ENCODE results near the gene PRKCA. TPM values are rescaled to one million over a fixed set of nuclear protein-coding genes. Genes with fewer than 3 reads are reported as not detected.

The PRKCA gene
- total and polyA plus RNA-seq, 2 experiments from 2014 or later, result 6.4 to 35.4 TPM

DNA sequence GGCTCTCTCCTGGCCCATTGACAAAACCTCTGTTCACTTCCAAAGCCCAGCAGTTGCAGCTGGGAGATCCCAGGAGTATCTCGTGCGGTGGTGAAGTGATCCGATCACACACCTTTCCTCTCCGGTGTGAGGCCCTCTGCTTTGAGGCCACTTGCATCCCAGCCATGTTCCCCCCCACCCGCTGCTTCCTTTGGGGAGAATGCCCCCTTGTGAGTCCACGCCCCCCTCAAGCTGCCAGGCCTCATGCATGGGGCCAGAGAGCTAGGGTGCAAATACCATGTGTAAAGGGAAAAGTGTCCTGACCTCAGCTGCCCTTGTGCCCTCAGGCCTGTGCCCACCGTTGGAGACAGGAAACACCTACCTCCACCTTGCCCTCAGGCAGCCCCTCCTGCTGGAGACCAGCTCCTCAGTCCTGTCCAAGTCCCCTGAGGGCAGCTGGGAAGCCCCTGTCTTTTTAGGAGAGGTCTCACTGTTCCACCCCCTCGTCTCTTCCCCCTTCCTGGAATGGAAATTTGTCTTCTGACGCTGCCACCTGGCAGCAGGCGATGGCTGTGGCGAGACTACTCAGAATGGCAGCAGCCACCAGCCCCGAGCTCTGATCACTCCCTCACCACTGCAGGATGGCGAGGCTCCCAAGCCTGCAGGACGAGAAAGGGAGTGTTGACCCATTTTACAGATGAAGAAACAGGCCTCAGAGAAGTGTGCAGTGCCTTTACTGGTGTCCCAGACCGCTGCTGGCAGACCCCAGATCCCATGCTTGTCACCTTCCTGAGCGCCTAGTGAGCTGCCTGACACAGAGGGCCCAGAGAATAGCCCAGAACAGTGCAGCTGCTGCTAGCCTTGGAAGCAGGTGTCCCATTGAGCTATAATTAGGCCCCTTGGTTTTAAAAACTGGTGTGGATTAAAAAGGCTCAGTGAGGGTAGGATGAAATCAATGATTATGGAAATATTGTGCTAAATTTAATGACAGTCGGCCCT, 411.9 kb downstream of the PRKCA start (continued):
- TF ChIP-seq, protein P1, sequence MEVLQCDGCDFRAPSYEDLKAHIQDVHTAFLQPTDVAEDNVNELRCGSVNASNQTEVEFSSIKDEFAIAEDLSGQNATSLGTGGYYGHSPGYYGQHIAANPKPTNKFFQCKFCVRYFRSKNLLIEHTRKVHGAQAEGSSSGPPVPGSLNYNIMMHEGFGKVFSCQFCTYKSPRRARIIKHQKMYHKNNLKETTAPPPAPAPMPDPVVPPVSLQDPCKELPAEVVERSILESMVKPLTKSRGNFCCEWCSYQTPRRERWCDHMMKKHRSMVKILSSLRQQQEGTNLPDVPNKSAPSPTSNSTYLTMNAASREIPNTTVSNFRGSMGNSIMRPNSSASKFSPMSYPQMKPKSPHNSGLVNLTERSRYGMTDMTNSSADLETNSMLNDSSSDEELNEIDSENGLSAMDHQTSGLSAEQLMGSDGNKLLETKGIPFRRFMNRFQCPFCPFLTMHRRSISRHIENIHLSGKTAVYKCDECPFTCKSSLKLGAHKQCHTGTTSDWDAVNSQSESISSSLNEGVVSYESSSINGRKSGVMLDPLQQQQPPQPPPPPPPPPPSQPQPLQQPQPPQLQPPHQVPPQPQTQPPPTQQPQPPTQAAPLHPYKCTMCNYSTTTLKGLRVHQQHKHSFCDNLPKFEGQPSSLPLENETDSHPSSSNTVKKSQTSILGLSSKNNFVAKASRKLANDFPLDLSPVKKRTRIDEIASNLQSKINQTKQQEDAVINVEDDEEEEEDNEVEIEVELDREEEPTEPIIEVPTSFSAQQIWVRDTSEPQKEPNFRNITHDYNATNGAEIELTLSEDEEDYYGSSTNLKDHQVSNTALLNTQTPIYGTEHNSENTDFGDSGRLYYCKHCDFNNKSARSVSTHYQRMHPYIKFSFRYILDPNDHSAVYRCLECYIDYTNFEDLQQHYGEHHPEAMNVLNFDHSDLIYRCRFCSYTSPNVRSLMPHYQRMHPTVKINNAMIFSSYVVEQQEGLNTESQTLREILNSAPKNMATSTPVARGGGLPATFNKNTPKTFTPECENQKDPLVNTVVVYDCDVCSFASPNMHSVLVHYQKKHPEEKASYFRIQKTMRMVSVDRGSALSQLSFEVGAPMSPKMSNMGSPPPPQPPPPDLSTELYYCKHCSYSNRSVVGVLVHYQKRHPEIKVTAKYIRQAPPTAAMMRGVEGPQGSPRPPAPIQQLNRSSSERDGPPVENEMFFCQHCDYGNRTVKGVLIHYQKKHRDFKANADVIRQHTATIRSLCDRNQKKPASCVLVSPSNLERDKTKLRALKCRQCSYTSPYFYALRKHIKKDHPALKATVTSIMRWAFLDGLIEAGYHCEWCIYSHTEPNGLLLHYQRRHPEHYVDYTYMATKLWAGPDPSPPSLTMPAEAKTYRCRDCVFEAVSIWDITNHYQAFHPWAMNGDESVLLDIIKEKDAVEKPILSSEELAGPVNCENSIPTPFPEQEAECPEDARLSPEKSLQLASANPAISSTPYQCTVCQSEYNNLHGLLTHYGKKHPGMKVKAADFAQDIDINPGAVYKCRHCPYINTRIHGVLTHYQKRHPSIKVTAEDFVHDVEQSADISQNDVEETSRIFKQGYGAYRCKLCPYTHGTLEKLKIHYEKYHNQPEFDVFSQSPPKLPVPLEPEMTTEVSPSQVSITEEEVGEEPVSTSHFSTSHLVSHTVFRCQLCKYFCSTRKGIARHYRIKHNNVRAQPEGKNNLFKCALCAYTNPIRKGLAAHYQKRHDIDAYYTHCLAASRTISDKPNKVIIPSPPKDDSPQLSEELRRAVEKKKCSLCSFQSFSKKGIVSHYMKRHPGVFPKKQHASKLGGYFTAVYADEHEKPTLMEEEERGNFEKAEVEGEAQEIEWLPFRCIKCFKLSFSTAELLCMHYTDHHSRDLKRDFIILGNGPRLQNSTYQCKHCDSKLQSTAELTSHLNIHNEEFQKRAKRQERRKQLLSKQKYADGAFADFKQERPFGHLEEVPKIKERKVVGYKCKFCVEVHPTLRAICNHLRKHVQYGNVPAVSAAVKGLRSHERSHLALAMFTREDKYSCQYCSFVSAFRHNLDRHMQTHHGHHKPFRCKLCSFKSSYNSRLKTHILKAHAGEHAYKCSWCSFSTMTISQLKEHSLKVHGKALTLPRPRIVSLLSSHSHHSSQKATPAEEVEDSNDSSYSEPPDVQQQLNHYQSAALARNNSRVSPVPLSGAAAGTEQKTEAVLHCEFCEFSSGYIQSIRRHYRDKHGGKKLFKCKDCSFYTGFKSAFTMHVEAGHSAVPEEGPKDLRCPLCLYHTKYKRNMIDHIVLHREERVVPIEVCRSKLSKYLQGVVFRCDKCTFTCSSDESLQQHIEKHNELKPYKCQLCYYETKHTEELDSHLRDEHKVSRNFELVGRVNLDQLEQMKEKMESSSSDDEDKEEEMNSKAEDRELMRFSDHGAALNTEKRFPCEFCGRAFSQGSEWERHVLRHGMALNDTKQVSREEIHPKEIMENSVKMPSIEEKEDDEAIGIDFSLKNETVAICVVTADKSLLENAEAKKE (CRISPR knock-in tag; IDR thresholded peaks at IDR 0.05), result no peak
- TF ChIP-seq, protein P2, sequence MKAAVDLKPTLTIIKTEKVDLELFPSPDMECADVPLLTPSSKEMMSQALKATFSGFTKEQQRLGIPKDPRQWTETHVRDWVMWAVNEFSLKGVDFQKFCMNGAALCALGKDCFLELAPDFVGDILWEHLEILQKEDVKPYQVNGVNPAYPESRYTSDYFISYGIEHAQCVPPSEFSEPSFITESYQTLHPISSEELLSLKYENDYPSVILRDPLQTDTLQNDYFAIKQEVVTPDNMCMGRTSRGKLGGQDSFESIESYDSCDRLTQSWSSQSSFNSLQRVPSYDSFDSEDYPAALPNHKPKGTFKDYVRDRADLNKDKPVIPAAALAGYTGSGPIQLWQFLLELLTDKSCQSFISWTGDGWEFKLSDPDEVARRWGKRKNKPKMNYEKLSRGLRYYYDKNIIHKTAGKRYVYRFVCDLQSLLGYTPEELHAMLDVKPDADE (IDR thresholded peaks at IDR 0.05), result no peak
- TF ChIP-seq JUNB (IDR thresholded peaks at IDR 0.05; ENCODE audit: unreplicated experiment) (no peak), CREB1 (CRISPR knock-in tag; IDR thresholded peaks at IDR 0.05; ENCODE audit: low read depth) (no peak), POLR2AphosphoS5 (IDR thresholded peaks at IDR 0.05; ENCODE audit: low read depth) (no peak), EZH2phosphoT487 (IDR thresholded peaks at IDR 0.05; ENCODE audit: unreplicated experiment) (no peak), NANOG (IDR thresholded peaks at IDR 0.05; ENCODE audit: borderline replicate concordance) (no peak), ZNF331 (CRISPR knock-in tag; IDR thresholded peaks at IDR 0.05; ENCODE audit: low read depth) (no peak)
- TF ChIP-seq, protein P3, sequence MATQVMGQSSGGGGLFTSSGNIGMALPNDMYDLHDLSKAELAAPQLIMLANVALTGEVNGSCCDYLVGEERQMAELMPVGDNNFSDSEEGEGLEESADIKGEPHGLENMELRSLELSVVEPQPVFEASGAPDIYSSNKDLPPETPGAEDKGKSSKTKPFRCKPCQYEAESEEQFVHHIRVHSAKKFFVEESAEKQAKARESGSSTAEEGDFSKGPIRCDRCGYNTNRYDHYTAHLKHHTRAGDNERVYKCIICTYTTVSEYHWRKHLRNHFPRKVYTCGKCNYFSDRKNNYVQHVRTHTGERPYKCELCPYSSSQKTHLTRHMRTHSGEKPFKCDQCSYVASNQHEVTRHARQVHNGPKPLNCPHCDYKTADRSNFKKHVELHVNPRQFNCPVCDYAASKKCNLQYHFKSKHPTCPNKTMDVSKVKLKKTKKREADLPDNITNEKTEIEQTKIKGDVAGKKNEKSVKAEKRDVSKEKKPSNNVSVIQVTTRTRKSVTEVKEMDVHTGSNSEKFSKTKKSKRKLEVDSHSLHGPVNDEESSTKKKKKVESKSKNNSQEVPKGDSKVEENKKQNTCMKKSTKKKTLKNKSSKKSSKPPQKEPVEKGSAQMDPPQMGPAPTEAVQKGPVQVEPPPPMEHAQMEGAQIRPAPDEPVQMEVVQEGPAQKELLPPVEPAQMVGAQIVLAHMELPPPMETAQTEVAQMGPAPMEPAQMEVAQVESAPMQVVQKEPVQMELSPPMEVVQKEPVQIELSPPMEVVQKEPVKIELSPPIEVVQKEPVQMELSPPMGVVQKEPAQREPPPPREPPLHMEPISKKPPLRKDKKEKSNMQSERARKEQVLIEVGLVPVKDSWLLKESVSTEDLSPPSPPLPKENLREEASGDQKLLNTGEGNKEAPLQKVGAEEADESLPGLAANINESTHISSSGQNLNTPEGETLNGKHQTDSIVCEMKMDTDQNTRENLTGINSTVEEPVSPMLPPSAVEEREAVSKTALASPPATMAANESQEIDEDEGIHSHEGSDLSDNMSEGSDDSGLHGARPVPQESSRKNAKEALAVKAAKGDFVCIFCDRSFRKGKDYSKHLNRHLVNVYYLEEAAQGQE (IDR thresholded peaks at IDR 0.05; ENCODE audit: unreplicated experiment), result no peak
- TF ChIP-seq, protein P4, sequence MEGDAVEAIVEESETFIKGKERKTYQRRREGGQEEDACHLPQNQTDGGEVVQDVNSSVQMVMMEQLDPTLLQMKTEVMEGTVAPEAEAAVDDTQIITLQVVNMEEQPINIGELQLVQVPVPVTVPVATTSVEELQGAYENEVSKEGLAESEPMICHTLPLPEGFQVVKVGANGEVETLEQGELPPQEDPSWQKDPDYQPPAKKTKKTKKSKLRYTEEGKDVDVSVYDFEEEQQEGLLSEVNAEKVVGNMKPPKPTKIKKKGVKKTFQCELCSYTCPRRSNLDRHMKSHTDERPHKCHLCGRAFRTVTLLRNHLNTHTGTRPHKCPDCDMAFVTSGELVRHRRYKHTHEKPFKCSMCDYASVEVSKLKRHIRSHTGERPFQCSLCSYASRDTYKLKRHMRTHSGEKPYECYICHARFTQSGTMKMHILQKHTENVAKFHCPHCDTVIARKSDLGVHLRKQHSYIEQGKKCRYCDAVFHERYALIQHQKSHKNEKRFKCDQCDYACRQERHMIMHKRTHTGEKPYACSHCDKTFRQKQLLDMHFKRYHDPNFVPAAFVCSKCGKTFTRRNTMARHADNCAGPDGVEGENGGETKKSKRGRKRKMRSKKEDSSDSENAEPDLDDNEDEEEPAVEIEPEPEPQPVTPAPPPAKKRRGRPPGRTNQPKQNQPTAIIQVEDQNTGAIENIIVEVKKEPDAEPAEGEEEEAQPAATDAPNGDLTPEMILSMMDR (conservative IDR thresholded peaks at IDR 0.05; ENCODE audit: low read depth in 2 of 2), result no peak
